HT-29 (cell line): ENCODE data around the gene KMO. TPM values are rescaled to one million over a fixed set of nuclear protein-coding genes. Genes with fewer than 3 reads are reported as not detected.
A peak's percentile ranks its signal among the peaks of the same experiment; 100 is the strongest.

Experiments
- DNase-seq: peaks from one replicate; pipeline ENCODE4 v3.0.0-alpha.2; 2015; ENCODE audit warnings: low spot score
- total RNA-seq: library from RNA; depleted of rRNA; stranded (reverse); fragments of >200 nt; shearing (Covaris generic); gene quantifications from 2 replicates; pipeline ENCODE4 v1.2.3, GENCODE V29; 2014

KMO gene
- total RNA-seq, 1 experiment from 2014 or later = not detected

- DNase-seq = no peak
Observed at GRCh38 chr1:241536969-241537368, 4.8 kb downstream of the KMO start.

- no peak for DNase-seq
Observed at GRCh38 chr1:241542199-241542907, 10.2 kb downstream of the KMO start.

- DNase-seq = no peak
Observed at GRCh38 chr1:241548008-241548407, 15.8 kb downstream of the KMO start.

GRCh38 chr1:241550318-241550717, 18.1 kb downstream of the KMO start:
- DNase-seq = no peak

- DNase-seq = no peak
Observed at GRCh38 chr1:241551759-241552638, 19.8 kb downstream of the KMO start.

GRCh38 chr1:241553886-241554592, 21.9 kb downstream of the KMO start:
- DNase-seq = no peak

- DNase-seq = no peak
Observed at GRCh38 chr1:241555526-241555925, 23.3 kb downstream of the KMO start.

- no peak for DNase-seq
Observed at GRCh38 chr1:241557031-241557430, 24.9 kb downstream of the KMO start.

- no peak for DNase-seq
Observed at GRCh38 chr1:241557551-241558193, 25.5 kb downstream of the KMO start.

GRCh38 chr1:241560146-241560848, 28.1 kb downstream of the KMO start:
- DNase-seq = no peak

GRCh38 chr1:241560849-241561187, 28.6 kb downstream of the KMO start:
- no peak for DNase-seq

GRCh38 chr1:241569848-241570247, 37.7 kb downstream of the KMO start:
- DNase-seq = no peak

- DNase-seq = no peak
Observed at GRCh38 chr1:241574154-241574553, 42.0 kb downstream of the KMO start.

GRCh38 chr1:241579434-241579833, 47.3 kb downstream of the KMO start:
- DNase-seq = peak; percentile 52

- no peak for DNase-seq
Observed at GRCh38 chr1:241582921-241583321, 50.7 kb downstream of the KMO start.

- no peak for DNase-seq
Observed at GRCh38 chr1:241586905-241587512, 54.8 kb downstream of the KMO start.

- no peak for DNase-seq
Observed at GRCh38 chr1:241589521-241589920, 57.3 kb downstream of the KMO start.

- no peak for DNase-seq
Observed at GRCh38 chr1:241590719-241591118, 58.5 kb downstream of the KMO start.

GRCh38 chr1:241591317-241591716, 59.1 kb downstream of the KMO start:
- peak; percentile 39 for DNase-seq

- DNase-seq = no peak
Observed at GRCh38 chr1:241591736-241592135, 59.6 kb downstream of the KMO start.
